SK-N-MC (cell line): Measurements from ENCODE around the gene LANCL2.

Experiments
- FOXP2 ChIP-seq: optimal IDR thresholded peaks from 2 replicates; pipeline ENCODE3; 2011; ENCODE audit warnings: mild to moderate bottlenecking, moderate library complexity; ENCODE audit not compliant: insufficient read depth; ENCODE audit errors: extremely low read length, control extremely low read depth
- POLR2AphosphoS5 ChIP-seq: IDR thresholded peaks from 2 replicates; pipeline ENCODE4 v1.6.1; 2012; ENCODE audit warnings: mild to moderate bottlenecking, low read depth, low read length, borderline replicate concordance

GRCh38 chr7:55477781-55478374 lies 112.7 kb downstream of the LANCL2 start:
- TF ChIP-seq POLR2AphosphoS5: no peak
- TF ChIP-seq FOXP2: no peak
